Spleen (tissue), 13 donors: Measurements from ENCODE around the gene DNM1L. TPM values are rescaled to one million over a fixed set of nuclear protein-coding genes. Genes with fewer than 3 reads are reported as not detected.

Experiments
- DNase-seq: peaks from one replicate; pipeline ENCODE4 v3.0.0-alpha.2; 2020
- H3K27ac ChIP-seq, 8 donors: fragments of 200-600 bp; sonication (generic) in 7 of 8; 1 replicate in 4 of 8; 2 replicates in 4 of 8; pipeline versions ENCODE4 v1.5.0 to v1.8.0; 2016 to 2021; ENCODE audit warnings: inconsistent platforms in 4 of 8, mild to moderate bottlenecking in 4 of 8, moderate library complexity in 1 of 8
- H3K27me3 ChIP-seq, 7 donors: fragments of 200-600 bp; sonication (generic) in 6 of 7; replicated peaks in 1 of 7; 1 replicate in 4 of 7; 2 replicates in 3 of 7; pipeline versions ENCODE4 v1.5.0 to v1.8.0; 2016 to 2021; ENCODE audit warnings: inconsistent platforms in 3 of 7, mild to moderate bottlenecking in 1 of 7
- H3K36me3 ChIP-seq, 6 donors: fragments of 200-600 bp; sonication (generic) in 5 of 6; 1 replicate in 4 of 6; 2 replicates in 2 of 6; pipeline versions ENCODE4 v1.5.0 to v1.8.0; 2016 to 2021; ENCODE audit warnings: inconsistent platforms in 2 of 6
- H3K4me1 ChIP-seq, 6 donors: fragments of 200-600 bp; sonication (generic) in 5 of 6; 1 replicate in 3 of 6; 2 replicates in 3 of 6; pipeline versions ENCODE4 v1.5.0 to v1.8.0; 2016 to 2021; ENCODE audit warnings: inconsistent platforms in 3 of 6
- H3K4me3 ChIP-seq, 8 donors: fragments of 200-600 bp; sonication (generic) in 7 of 8; 1 replicate in 4 of 8; 2 replicates in 4 of 8; pipeline versions ENCODE4 v1.5.0 to v1.8.0; 2016 to 2021; ENCODE audit warnings: inconsistent platforms in 4 of 8, mild to moderate bottlenecking in 4 of 8, moderate library complexity in 2 of 8
- H3K9me3 ChIP-seq, 8 donors: fragments of 200-600 bp; sonication (generic) in 7 of 8; 1 replicate in 4 of 8; 2 replicates in 4 of 8; pipeline versions ENCODE4 v1.5.0 to v1.8.0; 2016 to 2021; ENCODE audit warnings: inconsistent platforms in 4 of 8
- CTCF ChIP-seq, 11 experiments: fragments of 200-600 bp in 7 of 11; fragments of 450-650 bp in 4 of 11; sonication (generic) in 4 of 11; IDR thresholded peaks in 8 of 11; conservative IDR thresholded peaks in 3 of 11; 1 replicate in 7 of 11; 2 replicates in 4 of 11; pipeline versions ENCODE4 v1.4.0 to v1.8.0; 2016 to 2021; ENCODE audit warnings: antibody characterized with exemption in 11 of 11, inconsistent platforms in 4 of 11, mild to moderate bottlenecking in 1 of 11
- POLR2A ChIP-seq, 3 donors: fragments of 450-650 bp; IDR thresholded peaks; one replicate each; pipeline ENCODE4 v1.5.1; 2017; ENCODE audit warnings: antibody characterized with exemption in 3 of 3, mild to moderate bottlenecking in 1 of 3
- POLR2AphosphoS5 ChIP-seq, 3 donors: sonication (generic); formaldehyde crosslinking; IDR thresholded peaks; one replicate each; pipeline ENCODE4 v1.5.1; 2017; ENCODE audit warnings: antibody characterized with exemption in 3 of 3
- WGBS, 5 donors: extraction: QIAGEN DNeasy Blood & Tissue Kit in 3 of 5; methylation state at CpG; one replicate each; pipeline versions ENCODE4 v1.1.5 to v1.1.7; 2013 to 2018; 5-methylcytosine and 5-hydroxymethylcytosine counted together
- intact Hi-C: fragments of 100-400 bp; cut with DNase I; formaldehyde crosslinking; loops from one replicate; pipeline ENCODE4 v1.15.0; 2023; ENCODE audit warnings: low total_unique reads
- long read RNA-seq, 2 donors: transcript quantifications; one replicate each; lab custom pipeline, GENCODE V29; 2026
- polyA plus RNA-seq, 3 donors: library from polyadenylated mRNA; stranded (reverse); fragments of 200-250 nt; gene quantifications; one replicate each; pipeline ENCODE4 v1.2.1, GENCODE V29; 2013
- total RNA-seq, 7 donors: library from RNA; depleted of rRNA in 3 of 7; stranded (reverse); fragments of >200 nt in 3 of 7; fragmentation: NEBNext Ultra II Directional in 4 of 7; extraction: Animal tissue kit (Norgen Biotek cat#: 25700) in 4 of 7; gene quantifications; one replicate each; pipeline versions ENCODE4 v1.1.0 to v1.2.1, GENCODE V29; 2016 to 2021
- donor health status: healthy with polysubstance abuse.
- donor health status: DM: no; HTN: no; CAD: no; lungs with moderate emphysema.
- donor health status: DM: no; HTN: no; CAD: no.
- donor health status: Bipolar disorder and iron deficiency.
- donor health status: healthy.
- donor health status: DM: no; HTN: no; CAD: no.
- donor health status: DM: yes; HTN: yes; CAD: no.

DNM1L gene
- 10 to 100 TPM; 40.5 to 73.7 (median 56.0) TPM for total RNA-seq
- polyA plus RNA-seq: 10 to 100 TPM; 19.2 to 26.0 (median 24.8) TPM
- long read RNA-seq, donor 1, full-length matches to known transcripts: 7 of 23 reads
- long read RNA-seq, donor 1, partial matches to known transcripts: 16 of 23 reads
- long read RNA-seq, donor 1, other reads (novel, unspliced or antisense): 0 of 23 reads
- long read RNA-seq, donor 2, full-length matches to known transcripts: 5 of 29 reads
- long read RNA-seq, donor 2, partial matches to known transcripts: 24 of 29 reads
- long read RNA-seq, donor 2, other reads (novel, unspliced or antisense): 0 of 29 reads

GRCh38 chr12:32679091-32679919 lies at the start of gene DNM1L:
TSS of gene DNM1L (plus strand) at chr12:32679301. CDS start at chr12:32679364, 63 bp downstream.
- peak; percentile 99 for DNase-seq
- intact Hi-C loops: loop anchor here (10.0 kb wide), 1 partner anchor 1025 kb away; the partner anchor contains the start of gene ETFBKMT
- TF ChIP-seq POLR2AphosphoS5 (IDR thresholded peaks at IDR 0.05) (peak; percentile 89 to 96 (median 92)), POLR2A (IDR thresholded peaks at IDR 0.05) (peak; percentile 53 to 77 (median 69)), CTCF (IDR thresholded peaks at IDR 0.05 in 8 of 11, conservative IDR thresholded peaks at IDR 0.05 in 3 of 11) (peak in 10 of 11 experiments; percentile 18 to 69 (median 48))

GRCh38 chr12:32641287-32641901 lies 37.7 kb upstream of the DNM1L start:
- intact Hi-C loops: no loop called here
- Histone ChIP-seq H3K4me1 (no peaks in the 10 kb centered on the region), H3K27ac (no peak overlapping the region), H3K27me3 (no peaks in the 10 kb centered on the region), H3K9me3 (peaks cover 0 to 11% (median 0%) of the 10 kb centered on the region in 8 donors), H3K4me3 (no peak overlapping the region), H3K36me3 (peaks cover 0 to 100% (median 25%) of the 10 kb centered on the region in 6 donors)
- no peak for DNase-seq
- no peak for TF ChIP-seq POLR2A (IDR thresholded peaks at IDR 0.05)
- TF ChIP-seq CTCF (IDR thresholded peaks at IDR 0.05 in 8 of 11, conservative IDR thresholded peaks at IDR 0.05 in 3 of 11): no peak
- no peak for TF ChIP-seq POLR2AphosphoS5 (IDR thresholded peaks at IDR 0.05)
- 91 to 95% (median 92%) methylated on average over 6 of the region's 6 CpGs for WGBS, 5 donors

More at GRCh38 chr12:32679091-32679919, at the start of gene DNM1L:
- WGBS, 5 donors: 0 to 1% (median 0%) methylated on average over 38 to 76 of the region's 76 CpGs
- Histone ChIP-seq H3K27ac (peak within 1 kb of the TSS; percentile 85 to 96 (median 92)), H3K9me3 (no peaks in the 10 kb centered on the region), H3K36me3 (peaks cover 0 to 13% (median 0%) of the 10 kb centered on the region in 6 donors), H3K4me3 (peak within 1 kb of the TSS; percentile 84 to 99 (median 96)), H3K4me1 (peaks cover 8 to 52% (median 26%) of the 10 kb centered on the region in 6 donors), H3K27me3 (no peaks in the 10 kb centered on the region)

GRCh38 chr12:32644431-32644830 lies 34.7 kb upstream of the DNM1L start:
- H3K4me3 ChIP-seq: no peak overlapping the region
- TF ChIP-seq POLR2A (IDR thresholded peaks at IDR 0.05) (no peak), CTCF (IDR thresholded peaks at IDR 0.05 in 8 of 11, conservative IDR thresholded peaks at IDR 0.05 in 3 of 11) (no peak)
- DNase-seq: no peak
- H3K27ac ChIP-seq: no peak overlapping the region
- H3K9me3 ChIP-seq: no peaks in the 10 kb centered on the region
- no peaks in the 10 kb centered on the region for H3K4me1 ChIP-seq
- no peaks in the 10 kb centered on the region for H3K27me3 ChIP-seq
- intact Hi-C loops: no loop called here
- 72 to 83% (median 80%) methylated on average over 2 of the region's 2 CpGs for WGBS, 5 donors
- peaks cover 0 to 73% (median 14%) of the 10 kb centered on the region in 6 donors for H3K36me3 ChIP-seq
